K562 (cell line): ENCODE measurements around the gene PLOD1. TPM values are rescaled to one million over a fixed set of nuclear protein-coding genes. Genes with fewer than 3 reads are reported as not detected.

Experiments used
- ATF3 ChIP-seq, 2 experiments: fragments of 450-650 bp in 1 of 2; sonication (generic) in 1 of 2; formaldehyde crosslinking in 1 of 2; IDR thresholded peaks in 1 of 2; conservative IDR thresholded peaks in 1 of 2; 2 replicates each; pipeline versions ENCODE4 v1.6.1 to v1.8.1; 2016 to 2023; ENCODE audit warnings: mild to moderate bottlenecking in 2 of 2, moderate library complexity in 2 of 2, inconsistent platforms in 1 of 2, missing genetic modification reagents in 1 of 2
- BHLHE40 ChIP-seq: IDR thresholded peaks from 2 replicates; pipeline ENCODE4 v1.6.1; 2011; ENCODE audit warnings: low read length, improper control_type of control experiment
- HNRNPLL ChIP-seq: fragments of 200-400 bp; formaldehyde crosslinking; IDR thresholded peaks from 2 replicates; pipeline ENCODE4 v1.6.1; 2017; ENCODE audit warnings: low read length, low read depth, mild to moderate bottlenecking; ENCODE audit not compliant: poor library complexity, severe bottlenecking
- KLF10 ChIP-seq: fragments of 250-450 bp; sonication (Bioruptor Pico); IDR thresholded peaks from 2 replicates; pipeline ENCODE4 v1.6.1; 2021; ENCODE audit warnings: matching md5 sums
- NCOA4 ChIP-seq: fragments of 450-650 bp; IDR thresholded peaks from 2 replicates; pipeline ENCODE4 v1.6.1; 2018; ENCODE audit warnings: mild to moderate bottlenecking; ENCODE audit not compliant: partially characterized antibody
- PATZ1 ChIP-seq: fragments of 250-450 bp; sonication (Bioruptor Pico); IDR thresholded peaks from 2 replicates; pipeline ENCODE4 v1.5.0; 2020; ENCODE audit warnings: mild to moderate bottlenecking, borderline replicate concordance
- RAD21 ChIP-seq, 2 experiments: fragments of 250-450 bp in 1 of 2; fragments of 450-650 bp in 1 of 2; sonication (Bioruptor Pico) in 1 of 2; formaldehyde crosslinking in 1 of 2; IDR thresholded peaks in 1 of 2; conservative IDR thresholded peaks in 1 of 2; 2 replicates each; pipeline versions ENCODE4 v1.4.0 to v1.8.0; 2020 to 2022; ENCODE audit warnings: mild to moderate bottlenecking in 2 of 2, moderate library complexity in 1 of 2
- RERE ChIP-seq: sonication (generic); formaldehyde crosslinking; IDR thresholded peaks from 2 replicates; pipeline ENCODE4 v1.8.0; 2023; ENCODE audit warnings: missing genetic modification reagents, mild to moderate bottlenecking, borderline replicate concordance
- TEAD2 ChIP-seq: fragments of 450-650 bp; IDR thresholded peaks from 2 replicates; pipeline ENCODE4 v1.6.1; 2016; ENCODE audit warnings: missing genetic modification characterization, control low read depth, missing compliant biosample characterization
- ZNF143 ChIP-seq: sonication (generic); formaldehyde crosslinking; IDR thresholded peaks from 2 replicates; pipeline ENCODE4 v1.9.0; 2022; ENCODE audit warnings: mild to moderate bottlenecking, missing genetic modification reagents
- ZNF175 ChIP-seq: fragments of 200-800 bp; sonication (Bioruptor generic); IDR thresholded peaks from 2 replicates; pipeline ENCODE4 v1.6.1; 2016; ENCODE audit warnings: low read depth, mild to moderate bottlenecking, missing genetic modification characterization, missing compliant biosample characterization
- ZNF592 ChIP-seq: fragments of 450-650 bp; IDR thresholded peaks from 2 replicates; pipeline ENCODE4 v1.6.1; 2017; ENCODE audit warnings: antibody characterized with exemption, mild to moderate bottlenecking
- ZNF699 ChIP-seq: fragments of 250-450 bp; sonication (Bioruptor Pico); IDR thresholded peaks from 2 replicates; pipeline ENCODE4 v1.8.0; 2021; ENCODE audit warnings: mild to moderate bottlenecking, moderate library complexity; ENCODE audit not compliant: insufficient replicate concordance
- polyA plus RNA-seq, 8 experiments: library from polyadenylated mRNA; depleted of rRNA in 4 of 8; stranded (reverse) in 5 of 8; unstranded in 3 of 8; fragments of >200 nt; fragmentation: Nextera tagmentation in 2 of 8; fragmentation: Illumina TruSeq in 1 of 8; extraction: Ambion mirVana in 2 of 8; extraction: Trizol in 1 of 8; gene quantifications; 2 replicates each; pipeline versions ENCODE4 v1.2.1 to v1.2.3, GENCODE V29; 2011 to 2014; ENCODE audit warnings: inconsistent platforms in 1 of 8, missing spikeins in 1 of 8
- total RNA-seq, 7 experiments: library from RNA; depleted of rRNA in 6 of 7; stranded (reverse); fragments of >200 nt in 6 of 7; fragmentation: Illumina TruSeq in 2 of 7; extraction: Trizol in 2 of 7; gene quantifications; 2 replicates each; pipeline versions ENCODE4 v1.2.1 to v1.2.3, GENCODE V29; 2011 to 2021; ENCODE audit warnings: low replicate concordance in 1 of 7

PLOD1 gene
- total and polyA plus RNA-seq, 9 of the 15 experiments (the other 6 are each of a cell fraction or from before 2014, with no cell fraction given), result 16.6 to 90.8 (median 52.7) TPM

GRCh38 chr1:12001249-12001917, 66.9 kb downstream of the PLOD1 start (continued):
- TF ChIP-seq RERE (CRISPR knock-in tag) (no peak), ZNF592 (peak; percentile 73), KLF10 (no peak), ZNF143 (CRISPR knock-in tag) (no peak), ZNF175 (CRISPR knock-in tag) (peak; percentile 73; the same call in 1 of the 2 replicates), BHLHE40 (no peak), PATZ1 (CRISPR knock-in tag) (no peak), TEAD2 (tag) (no peak), RAD21 (CRISPR knock-in tag; conservative IDR thresholded peaks at IDR 0.05 in 1 of 2, IDR thresholded peaks at IDR 0.05 in 1 of 2) (peak; percentile 31 to 75; a peak in 3 of 4 replicates), HNRNPLL (no peak), ATF3 (IDR thresholded peaks at IDR 0.05) (peak; percentile 28; the same call in 1 of the 2 replicates), ATF3 (CRISPR knock-in tag; conservative IDR thresholded peaks at IDR 0.05) (no peak), ZNF699 (CRISPR knock-in tag) (no peak), NCOA4 (no peak)
